Endometrial microvascular endothelial cells (primary cell): Measurements from ENCODE around the gene CTRB1. TPM values are rescaled to one million over a fixed set of nuclear protein-coding genes. Genes with fewer than 3 reads are reported as not detected.
"Not testable (repeated sequence)": the region's sequence is repeated elsewhere in the genome, so short reads cannot be mapped to it uniquely, and the experiment has no call there.

Source experiments
- in situ Hi-C: cut with HindIII; loops from 2 replicates; pipeline ENCODE4 v1.10.0; 2017; ENCODE audit warnings: low sequenced_read_pairs, low pct_unique_long_range_greater_than_20kb; ENCODE audit errors: inconsistent ontology term
- total RNA-seq: library from RNA; depleted of rRNA; stranded (reverse); fragments of >200 nt; gene quantifications from one replicate; pipeline ENCODE4 v1.2.3, GENCODE V29; 2015; ENCODE audit errors: inconsistent ontology term

CTRB1 gene
- total RNA-seq, 1 donor from 2014 or later: not detected

GRCh38 chr16:75262104-75262799 lies 43.5 kb downstream of the CTRB1 start:
- in situ Hi-C loops: no loop called here

- in situ Hi-C loops: no loop called here
These were observed 44.0 kb downstream of the CTRB1 start for GRCh38 chr16:75262800-75263127.

- in situ Hi-C loops: no loop called here
These were observed 44.6 kb downstream of the CTRB1 start for GRCh38 chr16:75263291-75263962.

GRCh38 chr16:75263963-75264445 lies 45.2 kb downstream of the CTRB1 start:
- in situ Hi-C loops: no loop called here

GRCh38 chr16:75264457-75264998 lies 45.7 kb downstream of the CTRB1 start:
- in situ Hi-C loops: no loop called here

GRCh38 chr16:75264999-75265910 lies 46.5 kb downstream of the CTRB1 start:
- in situ Hi-C loops: no loop called here

GRCh38 chr16:75265911-75266701 lies 47.3 kb downstream of the CTRB1 start:
- in situ Hi-C loops: no loop called here

GRCh38 chr16:75266738-75267630 lies 48.2 kb downstream of the CTRB1 start:
- in situ Hi-C loops: no loop called here

- in situ Hi-C loops: no loop called here
These were observed 49.0 kb downstream of the CTRB1 start for GRCh38 chr16:75267631-75268264.

GRCh38 chr16:75269358-75269757 lies 50.6 kb downstream of the CTRB1 start:
- in situ Hi-C loops: not testable (repeated sequence)

GRCh38 chr16:75271441-75272096 lies 52.8 kb downstream of the CTRB1 start:
- in situ Hi-C loops: no loop called here

GRCh38 chr16:75272097-75272551 lies 53.3 kb downstream of the CTRB1 start:
- in situ Hi-C loops: no loop called here

- in situ Hi-C loops: not testable (repeated sequence)
These were observed 53.8 kb downstream of the CTRB1 start for GRCh38 chr16:75272629-75273028.

- in situ Hi-C loops: no loop called here
These were observed 54.5 kb downstream of the CTRB1 start for GRCh38 chr16:75273054-75273925.
